GM19468 (cell line): ENCODE data around the gene KCNG2.
"Not testable (repeated sequence)": the region's sequence is repeated elsewhere in the genome, so short reads cannot be mapped to it uniquely, and the experiment has no call there.

ENCODE experiments used
- ATAC-seq: cut with Tn5 transposase; IDR thresholded peaks from one replicate; pipeline ENCODE4 v1.9.1; 2021; ENCODE audit warnings: mild to moderate bottlenecking, moderate library complexity, moderate number of reproducible peaks; ENCODE audit not compliant: unreplicated experiment; ENCODE audit errors: extremely low read depth

The KCNG2 gene

DNA sequence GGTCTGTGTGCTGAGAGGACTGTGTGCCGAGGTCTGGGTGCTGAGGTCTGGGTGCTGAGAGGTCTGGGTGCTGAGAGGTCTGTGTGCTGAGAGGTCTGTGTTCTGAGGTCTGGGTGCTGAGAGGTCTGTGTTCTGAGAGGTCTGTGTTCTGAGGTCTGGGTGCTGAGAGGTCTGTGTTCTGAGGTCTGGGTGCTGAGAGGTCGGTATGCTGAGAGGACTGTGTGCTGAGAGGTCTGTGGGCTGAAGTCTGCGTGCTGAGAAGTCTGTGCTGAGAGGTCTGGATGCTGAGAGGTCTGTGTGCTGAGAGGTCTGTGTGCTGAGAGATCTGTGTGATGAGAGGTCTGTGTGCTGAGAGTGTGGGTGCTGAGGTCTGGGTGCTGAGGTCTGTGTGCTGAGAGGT is 68.2 kb downstream of the KCNG2 start:
- ATAC-seq: not testable (repeated sequence)

DNA sequence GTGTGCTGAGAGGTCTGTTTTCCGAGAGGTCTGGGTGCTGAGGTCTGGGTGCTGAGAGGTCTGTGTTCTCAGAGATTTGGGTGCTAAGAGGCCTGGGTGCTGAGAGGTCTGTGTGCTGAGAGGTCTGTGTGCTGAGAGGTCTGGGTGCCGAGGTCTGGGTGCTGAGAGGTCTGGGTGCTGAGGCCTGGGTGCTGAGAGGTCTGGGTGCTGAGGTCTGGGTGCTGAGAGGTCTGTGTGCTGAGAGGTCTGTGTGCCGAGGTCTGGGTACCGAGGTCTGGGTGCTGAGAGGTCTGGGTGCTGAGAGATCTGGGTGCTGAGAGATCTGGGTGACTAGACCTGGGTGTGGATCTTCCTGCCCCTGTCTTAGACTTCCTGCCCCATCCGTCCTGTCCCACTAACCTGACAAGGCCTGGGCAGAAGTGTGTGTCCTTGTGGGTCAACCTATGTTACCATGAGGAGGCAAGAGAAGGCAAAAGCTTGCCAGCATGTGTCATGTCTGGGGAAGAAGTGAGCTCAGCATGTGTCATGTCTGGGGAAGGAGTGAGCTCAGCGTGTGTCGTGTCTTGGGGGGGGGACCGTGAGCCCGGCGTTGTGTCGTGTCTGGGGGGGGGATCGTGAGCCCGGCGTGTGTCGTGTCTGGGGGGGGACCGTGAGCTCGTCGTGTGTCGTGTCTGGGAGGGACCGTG is 69.3 kb downstream of the KCNG2 start:
- ATAC-seq: no peak

DNA sequence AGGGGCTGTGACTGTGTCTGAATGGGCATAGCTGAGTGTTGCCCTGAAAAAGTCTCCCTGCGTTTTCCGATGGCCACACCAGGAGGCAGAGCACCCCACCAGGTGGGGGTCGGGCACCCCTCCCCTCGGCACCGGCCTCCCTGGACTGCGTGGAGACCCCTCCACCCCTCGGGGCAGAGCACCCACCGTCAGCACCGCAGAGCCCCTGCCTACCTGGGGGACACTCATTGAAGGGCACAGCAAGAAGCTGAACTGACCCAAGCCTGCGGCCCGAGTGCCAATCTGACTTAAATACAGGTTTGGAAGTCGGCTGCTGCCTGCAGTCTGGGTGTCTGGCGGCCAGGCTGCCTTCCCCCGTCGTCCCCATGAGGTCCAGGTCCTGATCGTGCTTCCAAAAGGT is 69.9 kb downstream of the KCNG2 start:
- ATAC-seq: no peak

DNA sequence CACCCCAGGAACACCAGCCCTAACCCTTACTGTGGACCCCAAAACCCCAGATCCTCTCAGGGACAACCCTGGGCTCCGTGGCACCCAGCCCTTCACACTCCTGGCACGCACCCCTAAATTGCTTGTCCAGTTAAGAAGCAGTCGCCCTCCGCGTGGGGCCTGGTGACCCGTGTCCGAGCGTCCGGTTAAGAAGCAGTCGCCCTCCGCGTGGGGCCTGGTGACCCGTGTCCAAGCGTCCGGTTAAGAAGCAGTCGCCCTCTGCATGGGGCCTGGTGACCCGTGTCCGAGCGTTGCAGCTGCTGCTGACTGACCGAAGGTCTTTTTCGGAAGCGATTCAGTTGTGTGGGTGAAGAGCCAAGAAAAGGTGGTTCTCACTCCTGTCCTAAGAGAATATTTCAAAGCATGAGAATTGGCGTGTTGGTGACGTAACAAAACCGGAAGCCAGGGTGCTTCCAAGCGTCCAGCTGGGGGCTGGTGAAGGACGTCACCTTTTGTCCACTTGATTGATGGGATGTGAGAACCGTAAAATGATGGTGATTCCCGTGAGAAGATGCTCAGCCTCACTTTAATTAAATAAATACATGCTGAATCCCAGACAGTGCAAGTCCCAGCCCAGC is 70.5 kb downstream of the KCNG2 start:
- ATAC-seq: no peak

DNA sequence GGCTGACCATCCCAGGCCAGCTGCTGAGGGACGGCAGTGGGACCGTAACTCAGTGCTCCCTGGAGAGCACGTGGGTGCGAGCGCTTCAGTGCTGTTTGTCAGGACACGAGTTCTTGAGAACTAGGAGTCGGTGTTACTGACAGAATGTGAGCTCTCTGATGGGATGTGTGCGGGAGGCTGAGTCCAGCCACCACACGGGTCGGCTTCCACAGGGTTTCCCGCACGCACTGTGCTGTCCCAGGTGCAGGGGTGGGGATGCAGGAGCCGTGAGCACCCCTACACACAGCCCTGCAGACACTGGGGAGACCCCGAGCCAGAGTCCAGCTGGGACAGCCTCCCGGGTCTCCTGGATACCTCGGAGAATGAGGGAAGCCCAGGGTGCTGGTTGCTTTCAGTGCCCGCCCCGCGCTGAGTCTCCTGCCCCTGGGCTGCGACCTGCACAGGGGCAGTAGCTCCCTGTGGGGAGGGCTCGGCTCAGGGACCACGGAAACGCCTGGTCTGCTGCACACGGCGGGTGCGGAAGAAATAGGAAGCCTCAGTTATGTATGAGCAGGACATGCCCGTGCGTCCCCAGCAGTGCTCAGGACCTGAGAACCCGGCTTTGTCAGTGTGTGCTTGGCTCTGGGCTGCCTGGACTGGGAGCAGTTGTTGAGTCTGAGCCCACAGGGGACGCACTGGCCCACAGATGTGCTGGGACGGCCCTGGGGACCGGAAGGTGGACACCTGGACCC is 71.2 kb downstream of the KCNG2 start:
- no peak for ATAC-seq

DNA sequence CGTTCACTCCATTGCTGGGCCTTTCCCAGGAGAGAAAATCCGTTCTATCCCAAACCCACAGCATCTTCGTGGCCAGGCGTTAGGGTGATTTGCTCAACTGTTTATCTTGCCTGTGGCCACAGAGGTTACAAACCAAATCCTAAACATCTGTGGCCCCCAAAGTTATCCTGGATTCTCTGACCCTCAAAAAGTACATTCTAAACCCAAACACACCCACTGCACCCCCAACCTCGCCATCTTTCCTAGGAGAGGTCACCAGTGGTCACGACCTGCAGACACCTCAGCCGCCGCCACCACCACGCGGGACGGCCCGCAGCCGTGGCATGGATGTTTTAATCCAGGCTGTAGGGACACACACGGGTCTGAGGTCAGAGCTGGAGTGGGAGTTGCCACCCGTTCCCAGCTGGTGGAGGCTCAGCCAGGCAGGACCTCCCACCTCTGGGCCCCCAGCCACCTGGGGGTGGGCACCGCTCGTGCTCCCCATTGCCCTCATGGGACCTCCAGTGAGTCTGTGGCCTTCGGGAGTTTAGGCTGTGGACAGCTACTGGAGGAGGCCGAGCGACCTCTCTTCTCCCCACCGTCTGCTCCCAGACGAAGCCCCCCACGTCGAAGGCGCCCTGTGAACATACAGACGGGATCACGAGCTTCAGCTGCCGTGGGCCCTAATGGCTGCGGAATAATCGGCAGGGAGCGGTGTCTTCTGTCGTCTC is 72.0 kb downstream of the KCNG2 start:
- no peak for ATAC-seq

DNA sequence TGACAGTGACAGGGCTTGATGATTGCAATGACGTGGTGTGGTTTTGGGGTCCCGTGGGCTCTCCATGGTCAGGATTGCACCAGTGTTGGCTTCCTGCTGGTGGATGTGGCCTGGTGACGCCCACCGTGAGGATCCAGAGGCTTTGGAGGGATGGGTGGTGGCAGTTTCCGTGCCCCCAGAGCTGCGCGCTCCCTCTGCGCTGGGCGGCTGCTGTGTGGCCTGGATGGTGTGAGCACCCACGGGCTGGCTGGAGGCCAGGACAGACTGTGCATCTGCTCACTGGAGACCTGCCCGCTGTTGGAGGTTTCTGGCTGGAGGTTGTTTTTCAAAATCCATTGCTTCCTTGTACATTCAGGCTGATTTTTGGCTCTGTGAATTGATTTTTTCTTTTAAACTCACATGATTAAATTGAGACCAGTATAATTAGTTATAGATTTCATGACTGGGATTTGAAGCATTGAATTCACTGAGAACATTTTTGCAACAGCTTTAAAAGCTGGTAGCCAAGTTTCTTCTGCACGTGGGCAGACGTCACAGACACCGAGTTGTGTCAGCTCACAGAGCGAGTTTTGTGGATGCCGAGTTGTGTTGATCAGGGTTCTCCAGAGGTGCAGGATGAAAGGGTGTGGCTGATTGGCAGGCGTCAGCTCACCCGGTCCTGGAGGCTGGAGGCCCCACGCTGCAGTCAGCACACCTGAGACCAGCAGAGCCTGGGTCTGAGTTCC is 72.7 kb downstream of the KCNG2 start:
- ATAC-seq: no peak

DNA sequence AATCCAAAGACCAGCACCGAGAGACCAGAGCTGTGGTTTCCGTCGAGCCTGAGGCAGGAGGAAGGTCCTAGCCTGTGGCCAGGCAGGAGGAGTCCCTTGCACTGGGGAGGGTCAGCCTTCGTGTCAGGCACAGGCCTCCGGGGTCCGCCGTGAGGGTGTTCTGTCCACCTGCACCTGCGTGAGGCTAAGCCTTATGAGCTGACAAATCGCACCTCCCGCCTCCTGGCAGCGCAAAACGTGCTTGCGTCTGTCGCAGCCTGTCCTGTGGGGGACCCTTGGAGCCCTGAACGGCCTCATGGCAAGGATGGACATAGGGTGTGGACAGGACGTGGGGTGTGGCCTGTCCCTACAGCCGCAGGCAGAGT is 73.3 kb downstream of the KCNG2 start:
- ATAC-seq: no peak

DNA sequence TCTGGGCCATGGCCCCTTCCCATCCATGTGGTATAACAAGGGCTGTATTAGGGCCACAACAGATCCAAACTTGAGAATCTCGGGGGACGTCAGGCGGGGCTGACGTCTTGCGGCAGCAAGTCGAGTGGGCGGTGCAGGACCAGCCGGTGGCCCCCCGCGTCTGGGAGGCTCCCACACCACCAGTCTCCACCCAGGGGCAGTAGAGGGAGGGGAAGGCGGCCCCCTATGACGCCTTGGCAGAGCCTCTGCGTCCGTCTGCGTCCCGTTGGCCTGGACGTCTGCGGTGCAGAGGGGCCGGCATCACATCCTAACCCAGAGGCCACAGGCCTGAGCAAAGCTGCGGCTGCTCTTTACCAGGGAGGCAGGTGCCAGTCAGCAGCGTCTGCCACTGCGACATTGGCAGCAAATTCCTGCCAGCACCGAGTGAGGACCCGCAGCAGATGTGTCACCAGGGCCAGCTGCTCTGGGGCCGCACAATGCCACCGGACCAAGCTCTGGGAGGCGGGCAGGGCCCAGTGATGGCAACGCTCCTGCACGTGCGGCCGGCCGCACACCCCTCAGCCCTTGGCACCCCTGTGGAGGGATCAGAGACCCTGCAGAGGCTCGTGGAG is 73.8 kb downstream of the KCNG2 start:
- ATAC-seq: no peak

DNA sequence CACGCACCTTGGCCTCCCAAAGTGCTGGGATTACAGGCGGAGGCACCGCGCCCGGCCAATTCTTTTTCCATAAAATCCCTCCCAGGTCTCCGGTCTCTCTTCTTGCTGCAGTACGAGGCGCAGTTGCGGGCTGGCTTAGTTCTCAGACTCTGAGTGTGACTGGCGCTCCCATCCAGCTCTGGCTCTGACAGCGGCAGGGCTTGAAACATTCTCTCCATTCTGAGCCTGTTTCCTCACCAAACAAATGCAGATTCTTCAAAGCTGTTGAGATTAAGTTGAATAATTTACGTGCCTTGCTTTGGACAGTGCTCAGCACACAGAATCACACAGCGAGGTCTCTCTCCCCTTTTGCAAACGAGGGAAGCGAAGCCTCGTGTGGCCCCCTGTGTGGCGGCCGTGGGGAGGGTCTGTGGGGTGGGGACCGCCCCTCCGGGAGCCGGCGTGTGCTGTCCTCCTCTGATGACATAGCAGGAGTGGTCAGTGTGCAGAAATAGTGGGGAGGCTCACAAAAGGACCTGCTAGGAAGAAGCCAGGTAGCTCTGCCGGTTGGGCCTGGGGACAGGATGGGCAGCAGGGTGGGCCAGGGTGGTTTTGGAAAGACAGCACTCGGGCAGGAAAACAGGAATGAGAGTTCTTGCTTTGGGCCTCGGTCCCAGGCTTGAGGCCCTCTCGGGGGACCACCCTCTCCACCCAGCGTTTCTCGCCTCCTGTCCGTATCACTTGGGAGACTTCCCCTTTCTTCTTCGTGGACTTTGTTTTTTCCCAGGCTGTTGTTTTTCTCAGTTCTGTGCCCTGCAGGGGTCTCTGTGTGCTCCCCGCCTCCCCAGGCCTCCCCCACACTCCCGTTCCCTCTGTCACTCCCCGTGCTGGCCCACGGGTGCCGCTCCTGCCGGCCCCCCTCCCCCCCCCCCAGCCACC is 75.0 kb downstream of the KCNG2 start:
- no peak for ATAC-seq

DNA sequence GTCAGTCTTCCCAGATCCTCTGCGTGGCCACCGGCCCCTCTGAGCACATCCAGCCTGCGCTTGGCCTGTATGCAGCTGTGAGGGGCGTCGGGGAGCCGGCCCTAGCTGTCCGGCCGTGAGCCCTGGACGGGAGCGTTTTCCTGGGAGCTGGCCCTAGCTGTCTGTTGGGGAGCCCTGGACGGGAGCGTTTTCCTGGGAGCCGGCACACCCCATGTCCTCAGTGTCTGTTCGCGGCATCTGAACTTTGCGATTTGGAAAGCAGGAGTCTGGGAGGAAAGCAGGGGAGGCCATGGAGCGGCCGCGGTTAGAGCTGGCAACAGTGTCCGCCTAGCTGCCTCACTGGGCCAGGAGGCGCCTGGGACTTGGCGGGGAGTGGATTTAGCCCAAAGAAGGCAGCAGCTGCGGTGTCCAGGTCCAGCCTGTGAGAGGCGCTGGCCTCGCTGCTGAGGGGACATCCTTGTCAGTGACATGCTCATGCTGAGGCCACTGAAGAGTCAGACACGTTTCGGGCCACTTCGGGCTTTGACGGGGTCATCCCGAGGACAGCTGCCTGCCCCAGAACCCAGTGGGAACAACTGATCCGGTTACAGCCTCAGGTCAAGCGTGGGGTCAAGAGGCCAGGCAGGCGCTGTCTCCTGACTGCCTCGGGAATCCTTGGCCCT is 75.8 kb downstream of the KCNG2 start:
- ATAC-seq: no peak

DNA sequence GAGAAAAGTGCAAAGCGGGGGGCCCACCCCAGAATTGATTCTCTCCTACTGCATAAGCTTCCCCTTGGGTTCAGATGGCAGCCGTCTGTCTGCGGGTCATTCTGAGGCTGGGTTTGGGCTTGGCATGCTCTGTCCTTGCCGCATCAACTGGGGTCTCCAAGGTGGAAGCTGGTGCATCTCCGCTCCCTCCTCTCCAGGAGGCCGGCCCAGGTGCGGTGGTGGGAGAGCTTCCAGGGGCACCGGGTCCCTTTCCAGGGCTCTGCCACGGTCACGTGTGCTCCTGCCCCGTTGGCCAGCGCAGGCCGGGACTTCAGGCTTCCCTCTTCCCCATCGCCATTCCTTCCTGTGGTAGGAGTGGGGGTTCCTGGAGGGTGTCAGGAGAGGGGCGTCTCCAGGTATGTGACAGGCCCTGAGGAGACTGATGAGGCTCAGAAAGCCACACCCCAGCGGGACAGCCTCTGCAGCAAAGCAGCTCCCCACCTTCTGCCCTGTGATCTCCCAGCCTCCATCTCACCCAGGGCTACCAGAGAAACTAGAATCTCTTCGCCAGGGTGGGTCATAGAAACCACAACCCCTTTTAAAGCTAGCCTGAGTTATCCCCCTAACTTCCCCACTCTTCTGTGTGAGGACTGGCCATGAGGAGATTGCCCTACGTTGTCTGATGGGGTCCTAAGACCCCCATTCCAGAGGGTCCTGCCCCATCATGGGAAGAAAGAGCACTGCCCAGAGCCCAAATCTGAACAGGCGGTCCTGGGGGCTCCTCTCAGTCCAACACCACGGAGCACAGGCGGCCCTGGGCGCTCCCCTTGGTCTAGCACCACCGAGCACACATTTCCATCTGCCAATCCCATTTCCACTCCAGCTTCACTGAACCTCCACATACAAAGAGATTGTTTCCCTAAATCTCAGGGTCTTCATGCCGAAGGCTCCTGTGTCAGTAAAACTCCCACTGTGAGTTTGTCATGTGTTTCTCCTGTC is 77.1 kb downstream of the KCNG2 start:
- ATAC-seq: no peak

DNA sequence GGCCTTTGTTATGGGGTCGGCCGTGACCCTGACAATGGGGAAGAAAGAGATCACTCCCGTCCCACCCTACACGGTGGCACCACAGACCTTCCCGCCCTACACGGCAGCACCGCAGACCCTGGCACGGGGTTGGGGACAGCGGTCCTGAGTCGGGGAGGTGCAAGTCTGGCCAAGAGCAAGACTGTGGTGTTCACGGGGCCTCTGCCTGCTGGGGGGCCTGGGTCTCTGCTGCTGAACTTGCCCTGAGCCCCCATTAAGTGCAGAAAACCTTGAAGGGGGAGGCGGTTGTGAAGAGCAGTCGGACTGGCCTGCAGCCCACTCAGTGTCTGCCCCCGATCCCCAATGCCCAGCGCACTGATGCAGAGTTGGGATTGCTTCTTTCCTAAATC is 77.8 kb downstream of the KCNG2 start:
- ATAC-seq: no peak

DNA sequence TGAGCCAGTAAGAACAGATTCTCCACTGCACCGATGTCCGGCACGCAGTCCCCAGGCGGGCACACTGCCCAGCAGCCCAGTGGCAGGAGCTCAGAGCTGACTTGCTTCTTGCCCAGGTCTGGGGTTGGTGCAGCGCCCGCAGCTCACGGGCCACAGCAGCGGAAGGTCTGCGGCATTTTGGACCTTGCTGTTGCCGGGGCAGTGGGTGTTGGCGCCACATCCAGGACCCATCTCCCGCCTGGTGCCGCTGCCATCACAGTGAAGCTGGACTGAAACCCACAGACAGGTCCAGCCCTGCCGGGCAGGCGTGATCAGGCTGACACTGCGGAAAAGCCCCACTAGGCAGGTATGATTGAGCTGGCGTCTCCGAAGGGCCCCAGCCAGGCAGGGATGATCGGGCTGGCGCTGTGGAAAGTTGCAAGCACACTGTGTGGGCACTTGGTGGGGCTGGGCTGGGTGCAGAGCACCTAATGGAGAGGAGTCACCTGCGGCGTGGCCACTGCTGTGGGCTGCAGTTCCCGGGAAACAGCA is 78.3 kb downstream of the KCNG2 start:
- ATAC-seq: no peak

DNA sequence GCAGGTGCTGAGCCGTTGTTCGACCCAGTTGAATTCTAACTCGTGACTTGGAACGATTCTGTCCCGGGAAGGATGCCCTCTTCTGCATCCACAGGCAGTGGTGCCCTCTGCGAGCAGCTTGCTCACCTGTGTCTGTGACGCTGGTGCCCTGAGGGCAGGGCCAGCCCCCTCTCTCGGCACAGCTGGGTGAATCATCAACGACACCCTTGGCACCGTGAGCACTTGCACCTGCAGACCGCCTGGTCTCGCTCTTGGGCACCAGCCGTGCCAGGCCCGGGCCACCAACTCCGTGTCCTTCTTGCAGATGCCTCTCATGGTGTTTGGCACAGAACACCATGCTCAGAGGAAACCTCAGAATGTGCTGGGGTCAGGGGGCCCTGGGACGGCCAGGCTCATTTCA is 78.8 kb downstream of the KCNG2 start:
- ATAC-seq: no peak

DNA sequence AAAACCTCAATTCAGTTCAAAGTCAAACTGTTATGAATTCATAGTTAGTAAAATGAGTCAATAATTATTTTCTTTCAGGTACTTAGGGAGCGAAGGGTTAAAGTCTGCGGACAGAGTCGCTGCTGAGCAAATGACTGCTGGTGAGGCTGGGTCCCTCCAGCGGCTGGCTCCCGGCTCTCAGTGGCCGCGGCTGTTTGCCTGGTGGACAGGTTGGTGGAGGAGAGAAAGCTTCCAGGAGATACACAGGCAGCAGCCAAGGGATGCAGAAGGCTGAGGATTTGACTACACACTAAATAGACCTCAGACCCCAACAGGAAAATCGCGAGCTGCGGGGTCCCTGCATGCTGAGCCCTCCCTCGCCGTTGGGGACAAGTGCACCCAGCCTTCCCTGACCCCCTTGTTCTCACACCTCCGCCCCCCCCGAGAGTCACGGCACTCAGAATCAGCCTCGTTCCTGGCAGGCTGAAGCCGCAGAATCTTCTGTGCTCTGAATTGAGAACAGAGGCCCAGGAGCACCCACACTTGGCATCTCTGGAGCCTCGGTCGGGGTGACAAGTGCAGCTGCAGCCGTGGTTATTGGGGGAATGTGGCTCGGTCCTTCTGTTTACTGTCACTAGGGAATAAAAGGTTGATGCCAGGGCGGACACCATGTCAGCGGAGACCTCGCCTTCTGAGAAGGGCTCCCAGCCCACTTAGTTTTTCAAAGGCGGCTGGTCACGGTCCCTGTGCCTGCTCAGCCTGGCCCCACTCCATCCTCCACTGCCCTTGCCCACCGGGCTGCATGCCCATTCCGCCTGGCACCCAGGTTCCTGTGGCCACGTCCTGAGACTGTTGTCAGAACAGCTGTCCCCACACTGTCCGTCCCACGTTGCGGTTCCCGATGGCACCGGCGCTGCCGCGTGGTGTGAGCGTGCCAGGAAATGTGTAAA is 79.7 kb downstream of the KCNG2 start:
- ATAC-seq: no peak
